Superior temporal gyrus (tissue), 1 donor: ENCODE data around the gene KIAA0930.

Experiments used
- DNase-seq: peaks from one replicate; pipeline ENCODE4 v3.0.0-alpha.2; 2016; ENCODE audit errors: extremely low spot score

The KIAA0930 gene

DNA sequence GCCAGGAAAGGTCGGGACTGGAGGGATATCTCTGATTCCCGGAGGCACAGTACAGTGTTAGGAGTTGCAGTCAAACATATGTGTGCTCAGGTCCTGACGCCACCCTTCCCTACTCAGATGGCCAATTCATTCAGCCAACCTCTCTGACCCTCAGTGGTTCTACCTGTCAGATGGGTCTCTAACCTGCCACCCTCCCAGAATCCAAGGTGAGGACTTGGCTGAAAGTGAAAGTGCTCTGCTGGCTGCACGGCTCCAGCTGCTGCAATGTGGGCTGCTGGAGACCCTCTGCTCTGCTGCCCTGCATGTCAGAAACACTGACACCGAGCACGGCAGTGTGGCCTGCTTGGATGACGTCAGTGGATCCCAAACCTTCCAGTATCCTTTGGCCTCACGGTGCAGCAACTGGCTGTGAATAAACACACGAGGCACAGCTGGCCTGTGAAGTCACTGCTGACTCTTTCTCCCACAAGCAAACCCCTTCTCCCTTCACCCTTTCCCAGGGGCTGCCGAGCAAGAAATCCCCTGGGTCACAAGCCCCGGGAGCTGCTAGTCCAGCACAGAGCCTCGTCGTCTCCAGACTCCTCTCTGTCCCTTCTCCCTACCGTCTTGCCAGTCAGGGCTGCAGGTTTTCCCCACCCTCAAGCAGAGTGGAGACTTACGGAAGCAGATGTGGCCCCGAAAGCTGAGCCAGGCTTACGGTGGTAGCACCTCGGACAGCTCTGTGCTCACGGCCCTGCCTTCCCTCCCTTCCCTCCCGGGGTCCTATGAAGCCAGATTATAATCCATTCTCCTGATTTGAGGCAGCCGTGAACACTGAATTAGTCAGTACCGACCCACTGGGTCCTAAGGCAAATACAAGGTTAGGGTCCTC is 24.3 kb downstream of the KIAA0930 start:
- no peak for DNase-seq

DNA sequence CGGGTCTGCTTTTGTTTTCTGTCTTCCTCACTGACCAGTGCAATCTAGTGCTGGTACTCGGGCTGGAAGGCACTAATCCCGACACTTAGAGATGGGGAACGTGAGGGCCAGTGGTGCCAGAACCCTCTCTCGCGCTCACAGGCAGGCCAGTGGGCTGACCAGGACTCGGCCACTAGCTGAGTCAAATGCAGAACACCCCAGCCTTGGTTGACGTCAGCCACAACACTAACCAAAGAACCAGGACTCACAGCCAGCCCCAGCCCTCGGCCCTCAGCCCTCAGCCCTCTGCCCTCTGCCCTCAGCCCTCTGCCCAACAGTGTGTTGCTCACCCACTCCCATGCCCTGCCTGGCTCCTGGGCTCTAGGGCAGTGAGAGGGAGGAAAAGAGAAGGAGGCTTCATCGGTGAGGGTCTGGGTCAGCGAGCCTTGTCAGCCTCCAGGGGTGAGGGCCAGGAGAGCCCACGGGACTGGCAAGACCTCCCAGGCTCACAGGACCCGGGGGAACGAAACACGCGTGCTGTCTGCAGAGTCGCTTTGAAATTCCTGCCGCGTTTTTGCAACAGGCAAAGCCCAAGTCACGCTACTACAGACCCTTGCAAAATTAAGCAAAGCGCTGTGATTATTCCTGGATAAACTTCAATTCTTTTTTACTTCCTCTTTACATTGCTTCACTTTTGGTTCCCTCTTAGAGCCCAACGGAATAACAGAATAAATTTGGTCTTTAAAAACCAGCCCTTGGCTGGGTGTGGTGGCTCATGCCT is 27.5 kb downstream of the KIAA0930 start:
- no peak for DNase-seq

DNA sequence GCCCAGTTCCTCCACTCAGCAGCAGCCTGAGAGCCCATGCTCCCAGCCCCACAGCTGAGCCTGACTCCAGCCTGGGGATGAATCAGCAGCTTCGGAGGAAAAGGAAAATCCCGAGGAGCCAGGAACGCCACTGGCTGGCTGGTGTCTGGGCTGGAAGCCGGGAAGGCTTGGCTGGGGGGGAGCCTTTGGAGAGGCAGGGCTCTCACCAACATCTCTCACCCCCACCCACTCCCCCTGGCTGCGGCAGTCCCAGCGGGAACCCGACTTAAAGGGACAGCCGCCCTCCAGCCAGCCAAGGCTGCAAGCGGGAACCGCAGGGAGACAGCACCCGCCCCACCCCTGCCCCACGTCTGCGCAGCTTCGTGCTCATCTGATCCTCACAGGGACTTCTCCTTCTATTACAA is 28.4 kb downstream of the KIAA0930 start:
- peak; percentile 91 for DNase-seq

DNA sequence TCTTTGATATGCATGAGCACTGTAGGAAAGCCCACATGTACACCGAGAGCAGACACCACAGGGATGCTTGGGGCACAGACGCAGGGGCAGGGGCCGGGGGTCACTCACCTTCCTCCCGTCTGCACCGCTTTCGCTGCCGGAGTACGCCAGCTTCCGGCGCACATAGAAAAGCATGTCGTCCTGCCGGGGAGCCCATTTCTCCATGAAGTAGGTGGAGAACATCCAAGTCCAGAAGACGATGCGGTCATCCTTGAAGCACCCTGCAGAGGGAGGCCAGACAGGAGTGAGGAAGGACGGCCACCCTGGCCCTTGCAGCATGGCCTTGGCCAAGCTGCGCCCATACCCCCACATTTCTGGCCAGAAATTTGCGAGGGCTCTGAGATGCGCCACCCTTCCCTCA is 28.8 kb downstream of the KIAA0930 start:
- DNase-seq: no peak

DNA sequence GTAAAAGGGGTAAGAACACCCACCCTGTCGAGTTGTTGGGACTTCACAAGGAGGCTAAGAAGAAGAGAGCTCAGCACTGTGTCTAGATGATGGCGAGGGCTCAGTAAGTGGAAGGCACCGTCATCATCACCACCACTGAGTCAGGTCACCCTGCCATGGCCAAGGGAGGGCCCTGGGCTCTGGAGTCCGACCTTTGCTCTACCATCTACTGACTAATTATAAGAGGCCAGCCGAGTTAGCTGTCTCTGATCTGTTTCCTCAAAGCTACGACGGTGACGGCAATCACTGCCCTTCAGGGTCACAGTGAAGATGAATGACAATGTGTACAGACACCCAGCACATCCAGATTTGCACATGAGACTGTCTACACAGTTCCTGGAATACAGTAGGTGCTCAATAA is 29.3 kb downstream of the KIAA0930 start:
- DNase-seq: no peak

DNA sequence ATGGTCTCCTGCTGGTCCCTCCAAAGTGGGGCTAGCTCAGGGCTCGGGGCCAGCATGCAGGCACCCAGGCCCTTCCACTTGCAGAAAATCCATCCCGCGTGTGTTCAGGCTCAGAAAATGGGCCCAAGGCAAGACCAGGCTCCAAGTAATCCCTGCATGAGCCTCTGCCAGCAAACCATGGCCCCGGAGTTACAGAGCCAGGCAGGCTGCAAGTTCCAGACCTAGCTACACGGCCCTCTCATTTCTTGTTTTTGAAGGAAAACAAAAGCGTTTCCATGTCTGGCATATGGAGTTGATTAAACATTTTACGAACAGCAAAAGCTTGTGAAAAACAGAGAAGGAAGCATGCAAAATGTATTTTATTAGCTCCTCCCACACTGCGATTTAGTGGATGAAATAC is 29.7 kb downstream of the KIAA0930 start:
- DNase-seq: no peak

DNA sequence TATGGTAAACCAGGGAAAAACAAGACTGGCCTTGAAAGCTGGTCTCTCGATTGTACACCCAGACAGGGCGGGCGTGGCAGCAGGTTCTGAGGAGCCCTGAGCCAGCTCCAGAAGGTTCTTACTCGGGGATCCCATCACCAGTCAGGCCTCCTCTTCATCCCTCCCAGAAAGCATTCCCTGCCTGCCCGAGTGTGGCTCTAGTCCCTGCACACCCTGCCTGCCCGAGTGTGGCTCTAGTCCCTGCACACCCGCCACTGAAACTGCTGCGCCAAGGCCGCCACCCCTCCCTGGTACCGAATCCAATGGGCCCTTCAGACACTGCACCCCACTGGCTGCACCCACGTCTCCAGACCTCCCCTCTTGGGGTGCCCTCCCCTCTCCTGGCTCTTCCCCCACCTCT is 30.1 kb downstream of the KIAA0930 start:
- DNase-seq: no peak

DNA sequence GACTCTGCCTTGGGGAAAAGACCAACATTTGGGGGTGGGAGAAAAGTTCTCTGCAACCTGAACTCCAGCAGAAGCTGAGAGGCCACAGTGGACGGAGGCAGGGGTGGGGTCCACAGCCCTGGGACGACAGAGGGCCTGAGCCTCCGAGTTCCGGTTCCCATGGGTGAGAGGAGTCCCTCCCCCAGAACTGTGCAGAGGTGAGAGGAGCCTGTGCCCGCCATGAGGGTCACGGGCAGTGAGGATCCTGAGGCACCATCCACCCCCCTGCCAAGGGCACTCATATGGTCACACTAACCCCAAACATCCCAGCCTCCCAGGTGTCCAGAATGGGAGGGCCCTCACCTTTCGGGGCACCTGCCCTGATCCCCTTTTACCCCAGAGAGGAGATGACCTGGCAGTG is 30.5 kb downstream of the KIAA0930 start:
- no peak for DNase-seq

DNA sequence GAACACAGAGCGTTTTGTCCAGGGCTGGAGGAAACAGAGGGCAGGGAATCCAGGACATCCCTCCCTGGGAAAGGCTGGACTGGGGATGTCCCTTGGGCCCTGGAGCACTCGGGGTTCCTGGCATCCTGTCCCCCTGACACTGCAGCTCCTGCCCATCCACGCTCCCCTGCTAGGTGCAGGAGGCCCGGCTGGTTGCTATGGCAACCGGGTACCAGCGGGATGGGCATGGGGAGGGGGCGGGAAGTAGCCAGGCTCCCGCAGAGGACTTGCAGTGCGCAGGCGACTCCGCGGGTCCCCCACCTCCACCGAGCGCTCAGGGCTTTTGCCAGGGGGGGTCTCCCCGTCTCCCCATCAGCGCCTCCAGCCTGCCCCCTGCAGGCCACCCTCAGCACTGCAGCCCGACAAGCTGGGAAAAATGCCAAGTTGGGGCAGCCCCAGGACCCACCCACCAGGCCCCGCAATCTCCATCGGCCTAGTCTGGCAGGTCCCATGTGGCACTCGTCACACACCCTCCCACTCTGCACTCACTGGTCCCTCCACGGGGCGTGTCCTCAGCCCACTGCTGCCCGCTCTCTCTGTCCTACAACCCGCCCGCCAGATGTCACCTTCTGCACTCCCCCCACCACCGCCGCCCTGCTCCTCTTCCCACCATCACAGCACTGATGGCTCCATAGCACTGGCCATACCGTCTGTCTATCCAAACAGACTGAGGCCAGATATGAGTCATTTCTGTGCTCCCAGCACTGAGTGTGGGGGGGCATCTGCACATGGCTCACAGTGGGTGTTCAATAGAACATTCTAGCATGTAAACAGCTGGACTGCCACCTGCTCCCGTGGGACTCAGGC is 31.5 kb downstream of the KIAA0930 start:
- DNase-seq: peak; percentile 80

DNA sequence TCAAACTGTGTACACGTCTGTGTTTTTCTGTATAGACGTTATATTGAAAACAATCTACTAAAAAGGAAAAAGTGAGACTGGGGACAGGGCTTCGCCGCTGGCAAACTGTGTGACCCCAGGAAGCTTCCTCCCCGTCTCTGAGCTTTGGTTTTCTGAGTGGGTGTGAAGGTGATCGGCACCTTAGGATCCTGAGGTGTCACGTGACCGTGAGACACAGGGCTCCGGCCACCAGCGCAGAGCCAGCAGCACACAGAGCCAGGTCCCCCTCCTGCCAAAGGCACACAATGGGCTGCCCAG is 32.0 kb downstream of the KIAA0930 start:
- no peak for DNase-seq

DNA sequence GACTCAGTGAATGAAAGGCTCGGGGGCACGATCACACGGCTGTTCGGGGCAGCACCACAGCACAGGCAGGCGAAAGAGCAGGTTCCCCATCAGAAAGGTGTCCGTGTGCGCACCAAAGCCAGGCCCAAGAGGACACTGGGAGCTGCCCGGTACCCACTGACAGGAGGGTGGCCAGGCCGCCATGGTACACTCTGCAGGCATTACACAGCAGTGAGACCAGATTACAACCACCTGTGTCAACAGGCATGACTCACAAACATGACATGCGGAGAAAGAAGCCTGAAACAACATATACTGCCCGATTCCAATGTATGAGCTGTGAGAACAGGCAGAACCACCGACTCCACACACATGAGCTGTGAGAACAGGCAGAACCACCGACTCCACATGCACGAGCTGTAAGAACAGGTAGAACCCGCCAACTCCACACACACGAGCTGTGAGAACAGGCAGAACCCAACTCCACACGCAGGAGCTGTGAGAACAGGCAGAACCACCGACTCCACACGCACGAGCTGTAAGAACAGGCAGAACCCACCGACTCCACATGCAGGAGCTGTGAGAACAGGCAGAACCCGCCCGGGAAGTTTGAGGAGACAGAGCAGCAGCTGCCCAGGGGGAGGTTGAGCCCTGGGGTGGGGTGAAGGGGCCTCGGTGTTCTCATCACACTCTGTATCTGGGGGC is 32.6 kb downstream of the KIAA0930 start:
- peak; percentile 51 for DNase-seq

DNA sequence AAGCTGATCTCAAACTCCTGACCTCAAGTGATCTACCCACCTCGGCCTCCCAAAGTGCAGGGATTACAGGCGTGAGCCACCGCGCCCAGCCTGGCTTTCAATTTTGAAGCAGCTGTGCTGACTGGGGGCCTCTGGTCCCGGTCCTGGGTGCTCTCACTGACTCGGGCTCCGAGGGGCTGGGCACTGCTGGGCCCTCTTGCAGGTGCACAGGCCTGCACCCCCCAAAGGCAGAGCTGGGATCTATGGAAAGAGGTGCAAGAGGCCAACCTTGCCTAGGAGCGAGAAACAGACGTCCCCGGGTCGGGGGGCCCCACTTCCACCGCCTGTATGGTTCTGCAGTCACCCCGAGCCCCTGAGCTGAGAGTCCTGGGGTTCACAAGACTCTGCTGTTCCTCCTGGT is 33.2 kb downstream of the KIAA0930 start:
- DNase-seq: no peak

DNA sequence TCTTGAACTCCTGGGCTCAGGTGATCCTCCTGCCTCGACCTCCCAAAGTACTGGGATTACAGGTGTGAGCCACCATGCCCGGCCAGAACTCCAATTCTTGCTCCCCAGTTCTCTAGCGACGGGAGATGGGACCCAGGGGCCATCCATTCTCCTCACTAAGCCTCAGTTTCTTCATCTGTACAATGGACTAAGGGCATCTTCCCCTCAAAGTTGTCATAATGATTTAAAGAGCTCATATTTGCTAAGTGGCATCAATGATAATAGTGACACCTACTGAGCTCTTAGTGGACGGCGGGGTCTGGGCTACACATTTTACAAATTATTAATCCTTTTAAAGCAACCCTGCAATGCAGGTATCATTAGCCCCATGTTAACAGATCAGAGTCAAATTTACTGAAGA is 34.5 kb downstream of the KIAA0930 start:
- no peak for DNase-seq

DNA sequence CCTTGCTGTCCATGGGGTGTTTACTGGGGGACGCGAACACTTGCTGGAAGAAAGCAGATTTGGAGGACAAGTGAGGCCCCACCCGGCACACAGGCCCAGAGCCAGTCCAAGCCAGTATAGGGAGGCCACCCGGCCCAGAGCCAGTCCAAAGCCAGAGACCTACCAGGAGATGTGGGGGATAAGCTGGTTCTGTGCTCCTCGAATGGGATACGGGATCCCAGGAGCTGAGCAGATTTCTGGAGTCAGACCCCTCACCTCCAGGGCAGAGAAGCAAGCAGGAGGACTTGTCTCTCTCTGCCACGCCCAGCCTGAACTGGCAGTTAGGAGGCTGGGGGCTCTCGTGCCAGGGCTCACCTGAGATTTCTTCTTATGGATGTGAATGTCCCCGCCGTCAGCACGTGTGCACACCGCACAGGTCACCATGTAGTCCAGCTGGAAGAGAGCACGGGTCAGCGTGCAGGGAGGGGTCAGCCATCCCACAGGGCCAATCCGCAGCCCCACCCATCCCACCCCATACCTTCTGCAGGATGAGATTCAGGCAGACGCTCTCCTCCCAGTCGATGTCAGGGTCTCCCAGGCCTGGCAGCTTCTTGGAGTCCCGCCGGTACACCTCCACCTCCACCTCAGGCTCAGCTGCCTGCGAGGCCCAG is 35.3 kb downstream of the KIAA0930 start:
- DNase-seq: no peak

DNA sequence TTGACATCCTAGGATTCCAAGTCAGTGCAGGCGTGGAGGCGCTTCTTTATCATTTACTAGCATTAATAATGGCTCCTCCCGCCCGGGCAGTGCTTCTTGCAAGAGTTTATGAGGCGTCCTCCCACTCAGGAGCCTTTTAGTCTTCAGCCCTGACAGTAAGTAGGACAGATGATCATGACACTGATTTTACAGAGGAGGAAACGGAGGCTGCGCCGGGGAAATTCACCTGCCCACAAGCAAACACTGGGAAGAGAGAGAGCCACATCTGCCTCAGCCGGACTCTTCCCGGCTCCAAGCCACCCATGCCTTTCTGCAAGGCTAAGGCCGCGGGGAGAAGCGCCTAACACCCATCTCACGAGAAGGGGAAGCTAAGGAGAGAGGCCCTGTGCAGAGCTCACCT is 35.9 kb downstream of the KIAA0930 start:
- DNase-seq: no peak

DNA sequence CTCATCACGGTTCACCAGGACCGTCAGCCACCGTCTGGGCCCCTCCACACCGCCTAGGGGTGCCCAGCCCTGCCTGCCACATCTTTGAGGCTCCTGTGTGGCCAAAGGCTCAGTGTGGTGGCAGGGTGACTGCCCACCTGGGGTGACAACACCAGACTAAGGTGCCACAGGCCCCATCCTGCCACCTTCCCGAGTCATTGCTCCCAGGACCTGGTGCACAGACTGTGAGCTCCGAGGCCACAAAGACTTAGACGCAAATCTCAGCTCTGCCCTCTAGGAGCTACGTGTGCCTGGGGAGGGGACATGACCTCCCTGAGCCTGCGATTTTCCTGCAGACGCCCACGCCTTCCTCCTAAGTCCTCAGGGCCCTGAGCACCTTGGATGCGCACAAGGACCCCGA is 36.5 kb downstream of the KIAA0930 start:
- no peak for DNase-seq

DNA sequence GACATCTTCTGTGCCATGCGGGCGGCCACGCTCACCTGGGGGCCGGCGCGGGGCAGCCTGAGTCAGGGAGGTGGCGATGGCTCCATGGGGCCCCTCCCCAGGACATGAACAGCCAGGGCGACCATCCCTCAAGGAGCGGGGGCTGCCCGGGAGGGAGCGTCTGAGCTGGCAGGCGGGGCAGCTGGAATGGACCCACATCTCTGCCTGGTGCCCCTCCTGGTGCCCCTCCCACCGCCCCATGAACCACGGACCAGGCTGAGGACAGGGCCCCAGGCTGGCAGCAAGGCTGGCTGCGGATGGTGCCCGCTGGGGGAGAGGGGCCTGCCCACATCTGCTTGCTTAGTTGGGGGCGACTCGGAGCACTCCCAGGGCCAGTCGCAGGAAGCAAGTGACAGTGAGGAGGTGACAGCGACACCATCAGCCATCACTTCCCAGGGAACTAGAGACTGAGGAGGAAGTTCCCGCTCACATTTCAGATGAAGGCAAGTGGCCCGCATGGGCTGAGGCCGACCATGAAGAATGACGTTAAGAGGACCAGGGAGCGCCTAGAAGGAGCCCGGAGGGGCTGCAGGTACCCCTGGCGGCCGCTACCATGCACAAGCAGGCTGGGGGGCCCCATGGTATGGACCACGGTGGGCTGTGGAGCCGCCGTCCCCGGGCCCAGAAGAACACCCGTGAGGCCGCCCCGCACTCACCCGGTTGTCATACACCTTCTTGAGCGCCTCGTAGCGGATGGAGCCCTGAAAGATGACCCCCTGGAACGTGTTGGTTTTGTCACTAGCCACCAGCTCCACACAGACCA is 37.3 kb downstream of the KIAA0930 start:
- no peak for DNase-seq

DNA sequence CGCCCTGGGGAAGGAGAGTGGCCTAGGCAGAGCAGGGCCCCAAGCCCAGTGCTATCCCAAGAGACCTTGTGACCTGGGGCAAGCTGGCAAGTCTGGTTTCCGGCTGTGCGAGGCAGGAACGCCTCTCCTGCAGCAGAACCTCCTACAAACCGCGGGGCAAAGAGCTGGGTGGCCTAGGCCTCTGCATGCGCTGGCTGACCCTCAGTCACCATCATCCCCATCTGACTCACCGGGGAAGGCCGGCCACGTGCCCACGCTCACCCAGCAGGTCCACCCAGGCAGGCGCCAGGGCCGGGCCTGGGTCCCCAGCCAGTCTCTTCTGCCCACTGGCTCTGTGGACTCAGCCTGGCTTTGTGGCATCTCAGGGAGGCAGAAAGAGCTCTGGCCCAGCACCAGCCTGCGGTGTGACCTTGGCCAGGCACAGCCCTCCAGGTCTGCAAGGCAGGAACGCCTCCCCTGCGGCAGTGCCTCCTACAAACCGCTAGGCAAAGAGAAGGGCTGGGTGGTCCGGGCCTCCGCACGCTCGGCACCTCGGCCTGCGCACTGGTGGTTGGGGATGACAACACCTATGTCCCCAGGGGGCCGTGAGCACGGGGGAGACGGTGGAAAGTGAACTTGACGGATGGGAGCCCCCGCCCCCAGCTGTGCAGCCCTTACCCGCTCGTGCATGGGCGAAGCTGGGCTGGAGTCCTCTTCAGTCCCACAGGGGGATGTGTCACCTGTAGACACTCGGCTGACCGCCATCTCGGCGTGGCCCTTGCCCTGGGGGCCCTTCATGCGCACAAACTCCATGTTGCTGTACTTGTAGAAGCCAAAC is 38.2 kb downstream of the KIAA0930 start:
- no peak for DNase-seq

DNA sequence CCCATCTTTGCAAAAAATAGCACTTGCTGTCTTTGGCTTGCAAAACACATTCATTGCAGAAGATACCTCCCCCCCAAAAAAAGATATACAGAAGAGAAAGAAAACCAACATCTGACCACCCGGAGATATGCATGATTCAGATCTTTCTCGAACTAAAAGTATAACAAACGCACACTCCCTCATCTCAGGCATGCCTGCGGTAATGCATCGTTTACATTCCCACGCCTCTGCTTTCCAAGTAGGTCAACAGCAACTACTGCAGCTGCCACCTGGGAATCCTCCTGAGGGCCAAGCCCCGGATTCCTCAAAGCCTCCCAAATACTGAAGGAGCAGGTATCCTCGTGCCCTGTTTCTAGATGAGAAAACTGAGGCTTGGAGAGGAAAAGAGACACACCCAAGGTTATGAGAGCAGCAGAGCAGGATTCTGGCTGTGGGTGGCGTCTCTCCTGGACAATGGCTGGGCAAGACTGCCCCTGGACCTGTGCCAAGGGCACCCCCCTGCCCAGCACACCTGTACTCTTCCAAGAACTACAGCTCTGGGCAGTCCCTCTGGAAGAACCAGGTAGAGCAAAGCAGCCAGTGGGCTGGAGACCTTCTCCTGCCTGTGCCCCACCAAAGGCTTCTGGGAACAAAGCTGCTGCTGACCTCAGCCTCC is 38.9 kb downstream of the KIAA0930 start:
- no peak for DNase-seq
